PC-3 (cell line): ENCODE results near the gene SLC25A26. TPM values are rescaled to one million over a fixed set of nuclear protein-coding genes. Genes with fewer than 3 reads are reported as not detected.

ENCODE experiments used
- ATAC-seq: fragments of 200-7000 bp; cut with Tn5 transposase; 2 replicates; pipeline ENCODE4 v1.9.1; 2020; ENCODE audit warnings: mild to moderate bottlenecking, moderate library complexity
- BruUV-seq: library from RNA; stranded (reverse); fragments of 400-500 nt; replicated peaks from 2 replicates; lab custom pipeline; 2021; lab: Mats Ljungman, UMichigan
- CTCF ChIA-PET: fragments of 300-600 bp; sonication (Branson Sonifier 250); formaldehyde crosslinking; loops from one replicate; lab custom pipeline; 2022; ENCODE audit warnings: antibody characterized with exemption; lab: Charles Lee
- POLR2A ChIA-PET: fragments of 300-600 bp; sonication (Branson Sonifier 250); formaldehyde crosslinking; loops from one replicate; lab custom pipeline; 2022; ENCODE audit warnings: antibody characterized with exemption; ENCODE audit not compliant: unreplicated experiment; lab: Charles Lee
- DNase-seq: peaks from one replicate; pipeline ENCODE4 v3.0.0-alpha.2; 2015
- H2AFZ ChIP-seq: fragments of 300-600 bp; sonication (generic); 2 replicates; pipeline ENCODE4 v1.6.0; 2016; ENCODE audit warnings: antibody characterized with exemption, low read length
- H3F3A ChIP-seq: fragments of 300-600 bp; sonication (generic); one replicate; pipeline ENCODE4 v1.6.0; 2017; ENCODE audit warnings: antibody characterized with exemption, low read length, control low read depth, mild to moderate bottlenecking; ENCODE audit not compliant: unreplicated experiment
- H3K27ac ChIP-seq: fragments of 300-600 bp; sonication (generic); 2 replicates; pipeline ENCODE4 v1.5.1; 2016; ENCODE audit warnings: mild to moderate bottlenecking, low read length
- H3K27me3 ChIP-seq: fragments of 300-600 bp; sonication (generic); 2 replicates; pipeline ENCODE4 v1.6.1; 2016; ENCODE audit warnings: low read length, mixed read lengths
- H3K36me3 ChIP-seq: fragments of 300-600 bp; sonication (generic); 2 replicates; pipeline ENCODE4 v1.6.1; 2016; ENCODE audit warnings: low read depth, mixed run types, low read length, mixed read lengths
- H3K4me1 ChIP-seq: fragments of 300-600 bp; sonication (generic); 2 replicates; pipeline ENCODE4 v1.5.1; 2016; ENCODE audit warnings: low read length; ENCODE audit not compliant: insufficient read depth
- H3K4me2 ChIP-seq: fragments of 300-600 bp; sonication (generic); 2 replicates; pipeline ENCODE4 v1.6.0; 2016; ENCODE audit warnings: low read length
- H3K4me3 ChIP-seq: fragments of 300-600 bp; sonication (generic); 2 replicates; pipeline ENCODE4 v1.5.1; 2016; ENCODE audit warnings: mild to moderate bottlenecking, low read length, mixed read lengths
- H3K79me2 ChIP-seq: fragments of 300-600 bp; sonication (generic); 2 replicates; pipeline ENCODE4 v1.6.1; 2017; ENCODE audit warnings: low read length, mixed read lengths
- H3K9ac ChIP-seq: fragments of 300-600 bp; sonication (generic); 2 replicates; pipeline ENCODE4 v1.6.0; 2016; ENCODE audit warnings: mild to moderate bottlenecking, low read length
- H3K9me2 ChIP-seq: fragments of 300-600 bp; sonication (generic); replicated peaks from 2 replicates; pipeline ENCODE4 v1.6.1; 2016; ENCODE audit warnings: mixed run types, low read length, mixed read lengths
- H3K9me3 ChIP-seq: fragments of 300-600 bp; sonication (generic); 2 replicates; pipeline ENCODE4 v1.6.1; 2016; ENCODE audit warnings: low read length, mixed read lengths
- H4K20me1 ChIP-seq: fragments of 300-600 bp; sonication (generic); 2 replicates; pipeline ENCODE4 v1.6.1; 2016; ENCODE audit warnings: low read length, mixed read lengths
- CTCF ChIP-seq: fragments of 300-600 bp; sonication (generic); conservative IDR thresholded peaks from 2 replicates; pipeline ENCODE4 v1.5.1; 2017; ENCODE audit warnings: antibody characterized with exemption, low read depth, mild to moderate bottlenecking, low read length
- EZH2 ChIP-seq: fragments of 300-600 bp; sonication (generic); IDR thresholded peaks from one replicate; pipeline ENCODE4 v1.6.1; 2017; ENCODE audit warnings: antibody characterized with exemption, mild to moderate bottlenecking, low read length; ENCODE audit not compliant: unreplicated experiment
- EZH2phosphoT487 ChIP-seq: fragments of 300-600 bp; sonication (generic); IDR thresholded peaks from 2 replicates; pipeline ENCODE4 v1.6.1; 2018; ENCODE audit warnings: mild to moderate bottlenecking, antibody characterized with exemption, low read length, borderline replicate concordance
- intact Hi-C: fragments of 100-400 bp; cut with micrococcal nuclease; formaldehyde crosslinking; loops from 2 replicates; pipeline ENCODE4 v1.9.0; 2023
- total RNA-seq: library from RNA; depleted of rRNA; stranded (reverse); fragments of >200 nt; gene quantifications from 2 replicates; pipeline ENCODE4 v1.2.3, GENCODE V29; 2014

Gene SLC25A26
- total RNA-seq, 1 experiment from 2014 or later: 7.9 TPM

GRCh38 chr3:66314455-66314854 lies 93.7 kb downstream of the SLC25A26 start:
- no peaks in the 10 kb centered on the region for H3K79me2 ChIP-seq
- intact Hi-C loops: no loop called here
- ATAC-seq (no peak), DNase-seq (no peak)
- H3K4me3 ChIP-seq: no peak overlapping the region
- TF ChIP-seq EZH2 (no peak), CTCF (no peak), EZH2phosphoT487 (no peak)
- H4K20me1 ChIP-seq: no peaks in the 10 kb centered on the region
- no peak overlapping the region for H2AFZ ChIP-seq
- H3K9ac ChIP-seq: no peak overlapping the region
- CTCF ChIA-PET: no interaction called here
- no peaks in the 10 kb centered on the region for H3K36me3 ChIP-seq
- no peaks in the 10 kb centered on the region for H3K9me3 ChIP-seq
- H3K9me2 ChIP-seq: no peaks in the 10 kb centered on the region
- no peak overlapping the region for H3K27ac ChIP-seq
- H3K27me3 ChIP-seq: no peaks in the 10 kb centered on the region
- no peak overlapping the region for H3K4me2 ChIP-seq
- POLR2A ChIA-PET: no interaction called here
- no peaks in the 10 kb centered on the region for H3F3A ChIP-seq
- no peaks in the 10 kb centered on the region for H3K4me1 ChIP-seq
- no TSS peak for BruUV-seq

GRCh38 chr3:66317750-66318376 lies 97.1 kb downstream of the SLC25A26 start:
- Histone ChIP-seq H2AFZ (no peak overlapping the region), H3K4me1 (no peaks in the 10 kb centered on the region), H3F3A (no peaks in the 10 kb centered on the region), H3K4me2 (no peak overlapping the region), H3K27me3 (no peaks in the 10 kb centered on the region), H3K9ac (no peak overlapping the region), H3K9me2 (no peaks in the 10 kb centered on the region), H3K9me3 (no peaks in the 10 kb centered on the region), H3K27ac (no peak overlapping the region), H3K4me3 (no peak overlapping the region), H3K36me3 (no peaks in the 10 kb centered on the region), H3K79me2 (no peaks in the 10 kb centered on the region), H4K20me1 (no peaks in the 10 kb centered on the region)
- DNase-seq: no peak
- CTCF ChIA-PET: no interaction called here
- intact Hi-C loops: no loop called here
- BruUV-seq: no TSS peak
- TF ChIP-seq EZH2 (no peak), EZH2phosphoT487 (no peak), CTCF (no peak)
- POLR2A ChIA-PET: no interaction called here
- ATAC-seq: no peak

GRCh38 chr3:66320390-66320789 lies 99.6 kb downstream of the SLC25A26 start:
- H3K79me2 ChIP-seq: no peaks in the 10 kb centered on the region
- H3K27ac ChIP-seq: no peak overlapping the region
- no peaks in the 10 kb centered on the region for H3K27me3 ChIP-seq
- no TSS peak for BruUV-seq
- H3F3A ChIP-seq: no peaks in the 10 kb centered on the region
- H3K9me2 ChIP-seq: no peaks in the 10 kb centered on the region
- H3K36me3 ChIP-seq: no peaks in the 10 kb centered on the region
- TF ChIP-seq EZH2phosphoT487 (no peak), EZH2 (no peak), CTCF (no peak)
- H3K9me3 ChIP-seq: no peaks in the 10 kb centered on the region
- no peaks in the 10 kb centered on the region for H4K20me1 ChIP-seq
- intact Hi-C loops: no loop called here
- no peak overlapping the region for H3K4me3 ChIP-seq
- no peak overlapping the region for H3K9ac ChIP-seq
- CTCF ChIA-PET: no interaction called here
- DNase-seq (no peak), ATAC-seq (no peak)
- no peak overlapping the region for H3K4me2 ChIP-seq
- POLR2A ChIA-PET: no interaction called here
- H2AFZ ChIP-seq: no peak overlapping the region
- no peaks in the 10 kb centered on the region; the same call in 1 of the 2 replicates for H3K4me1 ChIP-seq
